ENCODE measurements around the gene KDM6A. TPM values are rescaled to one million over a fixed set of nuclear protein-coding genes. Genes with fewer than 3 reads are reported as not detected.

The KDM6A gene
- polyA plus RNA-seq, 1 of the 3 experiments (the other 2 are of a cell fraction) = 7.4 TPM

DNA sequence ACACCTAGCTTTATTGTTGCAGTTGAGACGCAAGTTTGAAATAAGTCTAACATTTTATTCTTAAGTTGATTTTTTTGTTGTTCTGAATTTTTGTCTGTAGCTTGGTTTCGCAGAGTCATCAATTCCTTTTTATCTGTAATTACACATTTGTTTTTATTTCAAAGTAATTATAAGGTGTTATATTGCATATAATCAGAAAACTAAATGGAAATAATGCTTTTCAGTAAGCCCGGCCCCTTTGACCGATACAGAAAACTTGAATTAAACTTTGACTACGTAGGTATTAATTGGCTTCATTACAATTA lies 2.1 kb downstream of the KDM6A start:
- no peak for TF ChIP-seq ELF1 (IDR thresholded peaks at IDR 0.05)
- no peak for TF ChIP-seq FOXJ3 (CRISPR knock-in tag; IDR thresholded peaks at IDR 0.05)
- TF ChIP-seq, protein P1, sequence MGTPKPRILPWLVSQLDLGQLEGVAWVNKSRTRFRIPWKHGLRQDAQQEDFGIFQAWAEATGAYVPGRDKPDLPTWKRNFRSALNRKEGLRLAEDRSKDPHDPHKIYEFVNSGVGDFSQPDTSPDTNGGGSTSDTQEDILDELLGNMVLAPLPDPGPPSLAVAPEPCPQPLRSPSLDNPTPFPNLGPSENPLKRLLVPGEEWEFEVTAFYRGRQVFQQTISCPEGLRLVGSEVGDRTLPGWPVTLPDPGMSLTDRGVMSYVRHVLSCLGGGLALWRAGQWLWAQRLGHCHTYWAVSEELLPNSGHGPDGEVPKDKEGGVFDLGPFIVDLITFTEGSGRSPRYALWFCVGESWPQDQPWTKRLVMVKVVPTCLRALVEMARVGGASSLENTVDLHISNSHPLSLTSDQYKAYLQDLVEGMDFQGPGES (IDR thresholded peaks at IDR 0.05; ENCODE audit: low read depth, low read length) = no peak
- TF ChIP-seq, protein P2, sequence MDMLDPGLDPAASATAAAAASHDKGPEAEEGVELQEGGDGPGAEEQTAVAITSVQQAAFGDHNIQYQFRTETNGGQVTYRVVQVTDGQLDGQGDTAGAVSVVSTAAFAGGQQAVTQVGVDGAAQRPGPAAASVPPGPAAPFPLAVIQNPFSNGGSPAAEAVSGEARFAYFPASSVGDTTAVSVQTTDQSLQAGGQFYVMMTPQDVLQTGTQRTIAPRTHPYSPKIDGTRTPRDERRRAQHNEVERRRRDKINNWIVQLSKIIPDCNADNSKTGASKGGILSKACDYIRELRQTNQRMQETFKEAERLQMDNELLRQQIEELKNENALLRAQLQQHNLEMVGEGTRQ (IDR thresholded peaks at IDR 0.05; ENCODE audit: borderline replicate concordance, low read depth, low read length) = no peak
- TF ChIP-seq RXRA (IDR thresholded peaks at IDR 0.05; ENCODE audit: borderline replicate concordance, low read depth) = no peak
- TF ChIP-seq MEF2A (IDR thresholded peaks at IDR 0.05; ENCODE audit: borderline replicate concordance, low read depth) = no peak
- TF ChIP-seq POLR2AphosphoS5 (IDR thresholded peaks at IDR 0.05; ENCODE audit: low read depth, low read length) = no peak
- no peaks in the 10 kb centered on the region for H3K27me3 ChIP-seq (ENCODE audit: insufficient read depth)
- POLR2A ChIA-PET = no interaction called here
- peaks cover 0 to 4% of the 10 kb centered on the region in 2 experiments; a peak in 3 of 4 replicates for H3K4me1 ChIP-seq (ENCODE audit: control insufficient read depth in 1 of 2, insufficient read depth in 2 of 2, low read depth in 1 of 2, low read length in 1 of 2)
- H3K9ac ChIP-seq = peak overlapping the region; percentile 96; the same call in 1 of the 2 replicates
- H3K4me2 ChIP-seq = peak overlapping the region; percentile 84
- CTCF ChIA-PET = interaction anchor here (0.6 to 1.2 kb wide), 2 partner anchors 14 to 195 kb away, joined by 3 to 5 read pairs; no protein-coding TSS in a partner anchor
- peaks cover 10% of the 10 kb centered on the region for H3F3A ChIP-seq (replicated peaks; ENCODE audit: insufficient read depth)
- H3K9me2 ChIP-seq = no peaks in the 10 kb centered on the region
- no peak overlapping the region for H2AFZ ChIP-seq (ENCODE audit: low read depth)
- peak overlapping the region; percentile 90 to 94; a peak in 3 of 4 replicates for H3K27ac ChIP-seq (ENCODE audit: low read depth in 2 of 2, low read length in 1 of 2)
- H3K79me2 ChIP-seq (ENCODE audit: insufficient read depth) = peaks cover 87% of the 10 kb centered on the region
- peak overlapping the region; percentile 87 to 92 for H3K4me3 ChIP-seq (ENCODE audit: low read depth in 2 of 2, low read length in 1 of 2)
- H4K20me1 ChIP-seq (ENCODE audit: insufficient read depth) = peaks cover 27% of the 10 kb centered on the region
- DNase-seq = no peak
- H3K36me3 ChIP-seq (replicated peaks in 1 of 2; ENCODE audit: control insufficient read depth in 1 of 2, insufficient read depth in 2 of 2, low read length in 1 of 2) = peaks cover 3 to 4% of the 10 kb centered on the region in 2 experiments
- WGBS (ENCODE audit: low lambda C conversion rate) = 41% methylated on average over 5 of the region's 5 CpGs
- no peaks in the 10 kb centered on the region for H3K9me3 ChIP-seq

DNA sequence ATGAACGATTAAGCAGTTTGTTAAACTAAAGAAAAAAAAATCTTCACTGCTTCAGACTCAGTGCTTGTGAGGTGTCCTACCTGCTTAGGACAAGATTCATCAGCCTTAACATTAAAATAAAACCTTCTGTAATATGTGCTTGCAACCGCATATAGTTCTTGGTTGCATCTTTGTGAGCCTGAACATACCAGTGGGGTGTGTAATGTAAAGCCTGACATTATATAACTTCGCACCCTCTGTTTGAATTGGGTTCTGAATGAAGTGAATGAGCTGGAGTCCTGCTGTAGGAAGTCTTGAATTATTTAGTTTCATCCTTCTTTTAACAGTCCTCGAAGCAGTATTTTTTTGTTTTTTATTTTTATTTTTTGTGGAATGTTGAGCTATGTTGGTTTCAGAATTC lies 3.1 kb downstream of the KDM6A start:
- H3K36me3 ChIP-seq (replicated peaks in 1 of 2; ENCODE audit: control insufficient read depth in 1 of 2, insufficient read depth in 2 of 2, low read length in 1 of 2) = peaks cover 3 to 4% of the 10 kb centered on the region in 2 experiments
- H3K9me2 ChIP-seq = no peaks in the 10 kb centered on the region
- peaks cover 10% of the 10 kb centered on the region for H3F3A ChIP-seq (replicated peaks; ENCODE audit: insufficient read depth)
- 78% methylated on average over 4 of the region's 4 CpGs for WGBS (ENCODE audit: low lambda C conversion rate)
- H4K20me1 ChIP-seq (ENCODE audit: insufficient read depth) = peaks cover 36% of the 10 kb centered on the region
- ChIA-PET CTCF (interaction anchor here (1.0 kb wide), 2 partner anchors 23 to 194 kb away, joined by 3 to 6 read pairs; no protein-coding TSS in a partner anchor), POLR2A (no interaction called here)
- peaks cover 0 to 4% of the 10 kb centered on the region in 2 experiments; a peak in 3 of 4 replicates for H3K4me1 ChIP-seq (ENCODE audit: control insufficient read depth in 1 of 2, insufficient read depth in 2 of 2, low read depth in 1 of 2, low read length in 1 of 2)
- TF ChIP-seq YY1 (IDR thresholded peaks at IDR 0.05; ENCODE audit: low read depth) (no peak), RFX5 (IDR thresholded peaks at IDR 0.05; ENCODE audit: low read length) (no peak)
- peaks cover 92% of the 10 kb centered on the region for H3K79me2 ChIP-seq (ENCODE audit: insufficient read depth)
- DNase-seq = no peak
- peak overlapping the region in 1 of 2 experiments; percentile 94; a peak in 1 of 4 replicates for H3K27ac ChIP-seq (ENCODE audit: low read depth in 2 of 2, low read length in 1 of 2)
- peak overlapping the region; percentile 87 to 92; a peak in 3 of 4 replicates for H3K4me3 ChIP-seq (ENCODE audit: low read depth in 2 of 2, low read length in 1 of 2)
- H3K27me3 ChIP-seq (ENCODE audit: insufficient read depth) = no peaks in the 10 kb centered on the region
- H2AFZ ChIP-seq (ENCODE audit: low read depth) = no peak overlapping the region
- H3K4me2 ChIP-seq = peak overlapping the region; percentile 84
- peak overlapping the region; percentile 96; the same call in 1 of the 2 replicates for H3K9ac ChIP-seq
- no peaks in the 10 kb centered on the region for H3K9me3 ChIP-seq

DNA sequence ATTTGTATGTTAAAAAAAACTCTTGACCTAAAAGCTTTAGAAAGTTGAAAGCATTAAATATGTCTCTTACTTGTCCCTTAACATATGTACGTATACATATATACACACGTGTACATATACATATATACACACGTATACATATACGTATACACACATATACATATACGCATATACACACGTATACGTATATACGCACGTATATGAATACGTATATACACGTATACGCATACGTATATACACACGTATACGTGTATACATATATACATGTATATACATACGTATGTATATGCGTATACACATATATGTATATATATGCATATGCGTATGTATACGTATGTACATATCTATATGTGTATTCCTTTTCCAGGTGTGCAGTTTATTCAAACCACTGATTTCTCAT lies 3.8 kb downstream of the KDM6A start:
- no peak overlapping the region for H2AFZ ChIP-seq (ENCODE audit: low read depth)
- ChIA-PET POLR2A (no interaction called here), CTCF (interaction anchor here (1.0 kb wide), 2 partner anchors 22 to 194 kb away, joined by 3 to 6 read pairs; no protein-coding TSS in a partner anchor)
- H3K4me2 ChIP-seq = no peak overlapping the region
- DNase-seq = no peak
- H3K36me3 ChIP-seq (replicated peaks in 1 of 2; ENCODE audit: control insufficient read depth in 1 of 2, insufficient read depth in 2 of 2, low read length in 1 of 2) = peaks cover 3 to 4% of the 10 kb centered on the region in 2 experiments
- no peak overlapping the region for H3K9ac ChIP-seq
- no peaks in the 10 kb centered on the region for H3K9me2 ChIP-seq
- H3F3A ChIP-seq (replicated peaks; ENCODE audit: insufficient read depth) = peaks cover 10% of the 10 kb centered on the region
- H3K4me1 ChIP-seq (ENCODE audit: control insufficient read depth in 1 of 2, insufficient read depth in 2 of 2, low read depth in 1 of 2, low read length in 1 of 2) = peaks cover 0 to 4% of the 10 kb centered on the region in 2 experiments; a peak in 2 of 4 replicates
- no peak overlapping the region for H3K4me3 ChIP-seq (ENCODE audit: low read depth in 2 of 2, low read length in 1 of 2)
- peaks cover 92% of the 10 kb centered on the region for H3K79me2 ChIP-seq (ENCODE audit: insufficient read depth)
- H3K9me3 ChIP-seq = no peaks in the 10 kb centered on the region
- 94% methylated on average over 19 of the region's 19 CpGs for WGBS (ENCODE audit: low lambda C conversion rate)
- TF ChIP-seq, protein P2 (IDR thresholded peaks at IDR 0.05; ENCODE audit: borderline replicate concordance, low read depth, low read length) = no peak
- TF ChIP-seq EP300 (IDR thresholded peaks at IDR 0.05; ENCODE audit: borderline replicate concordance in 1 of 2, low read depth in 1 of 2, low read length in 1 of 2) = no peak
- TF ChIP-seq TEAD4 (IDR thresholded peaks at IDR 0.05; ENCODE audit: borderline replicate concordance, insufficient read depth) = no peak
- peaks cover 40% of the 10 kb centered on the region for H4K20me1 ChIP-seq (ENCODE audit: insufficient read depth)
- H3K27ac ChIP-seq (ENCODE audit: low read depth in 2 of 2, low read length in 1 of 2) = no peak overlapping the region
- no peaks in the 10 kb centered on the region for H3K27me3 ChIP-seq (ENCODE audit: insufficient read depth)
